Measurements from ENCODE around the gene CYP2C18. TPM values are rescaled to one million over a fixed set of nuclear protein-coding genes. Genes with fewer than 3 reads are reported as not detected.

Gene CYP2C18
- polyA plus RNA-seq, 1 donor (not counting 4 experiments of a cell fraction or from before 2014, with no cell fraction given) = 0.28 TPM

GRCh38 chr10:94757916-94758315 lies 74.4 kb downstream of the CYP2C18 start:
- no peak overlapping the region for H2AFZ ChIP-seq (ENCODE audit: control insufficient read depth, low read length)
- dilution Hi-C loops (cut with MboI; ENCODE audit: extremely low pct_ligation_motif_present, low sequenced_read_pairs) = no loop called here

GRCh38 chr10:94760586-94761178 lies 77.2 kb downstream of the CYP2C18 start:
- H3K27ac ChIP-seq (ENCODE audit: control insufficient read depth, insufficient read depth, low read length) = no peak overlapping the region
- no peaks in the 10 kb centered on the region for H3K9me3 ChIP-seq (ENCODE audit: control insufficient read depth, low read depth, low read length)
- H3K9me1 ChIP-seq (ENCODE audit: control insufficient read depth, extremely low read depth, insufficient read depth, low read length) = no peaks in the 10 kb centered on the region
- no peak overlapping the region for H3K9ac ChIP-seq (ENCODE audit: control insufficient read depth, extremely low read depth, insufficient read depth, low read length)
- H3K4me3 ChIP-seq (ENCODE audit: control insufficient read depth in 2 of 3, extremely low read depth in 1 of 3, insufficient read depth in 2 of 3, low read depth in 1 of 3, low read length in 3 of 3) = no peak overlapping the region
- H2AFZ ChIP-seq (ENCODE audit: control insufficient read depth, low read length) = no peak overlapping the region
- DNase-seq (ENCODE audit: low read depth, low spot score) (no peak), FAIRE-seq (no peak)
- no peak overlapping the region for H3K4me2 ChIP-seq (ENCODE audit: control insufficient read depth, extremely low read depth, insufficient read depth, low read depth, low read length)
- no peaks in the 10 kb centered on the region for H3K27me3 ChIP-seq (ENCODE audit: control insufficient read depth, extremely low read depth, insufficient read depth, low read length)
- no peaks in the 10 kb centered on the region for H3K4me1 ChIP-seq (ENCODE audit: control insufficient read depth, extremely low read depth, insufficient read depth, low read length)
- no peaks in the 10 kb centered on the region for H3K79me2 ChIP-seq (ENCODE audit: control insufficient read depth, insufficient read depth, low read length)
- TF ChIP-seq EZH2 (IDR thresholded peaks at IDR 0.05; ENCODE audit: low read length) (no peak), CTCF (optimal IDR thresholded peaks at IDR 0.05 in 1 of 3, IDR thresholded peaks at IDR 0.05 in 1 of 3, conservative IDR thresholded peaks at IDR 0.05 in 1 of 3; ENCODE audit: extremely low read depth in 1 of 3, insufficient read depth in 2 of 3, low read length in 3 of 3) (no peak)
- dilution Hi-C loops (cut with MboI; ENCODE audit: extremely low pct_ligation_motif_present, low sequenced_read_pairs) = no loop called here
- no peaks in the 10 kb centered on the region for H4K20me1 ChIP-seq (ENCODE audit: control insufficient read depth, extremely low read depth, insufficient read depth, low read length)
- H3K36me3 ChIP-seq (ENCODE audit: control insufficient read depth in 2 of 2, extremely low read depth in 1 of 2, insufficient read depth in 2 of 2, low read length in 2 of 2) = no peaks in the 10 kb centered on the region

More at GRCh38 chr10:94757916-94758315, 74.4 kb downstream of the CYP2C18 start:
- Histone ChIP-seq H3K79me2 (ENCODE audit: control insufficient read depth, insufficient read depth, low read length) (no peaks in the 10 kb centered on the region), H3K9me3 (ENCODE audit: control insufficient read depth, low read depth, low read length) (no peaks in the 10 kb centered on the region), H3K9me1 (ENCODE audit: control insufficient read depth, extremely low read depth, insufficient read depth, low read length) (no peaks in the 10 kb centered on the region), H3K27ac (ENCODE audit: control insufficient read depth, insufficient read depth, low read length) (no peak overlapping the region), H4K20me1 (ENCODE audit: control insufficient read depth, extremely low read depth, insufficient read depth, low read length) (no peaks in the 10 kb centered on the region), H3K9ac (ENCODE audit: control insufficient read depth, extremely low read depth, insufficient read depth, low read length) (no peak overlapping the region), H3K4me2 (ENCODE audit: control insufficient read depth, extremely low read depth, insufficient read depth, low read depth, low read length) (no peak overlapping the region), H3K36me3 (ENCODE audit: control insufficient read depth in 2 of 2, extremely low read depth in 1 of 2, insufficient read depth in 2 of 2, low read length in 2 of 2) (no peaks in the 10 kb centered on the region), H3K4me1 (ENCODE audit: control insufficient read depth, extremely low read depth, insufficient read depth, low read length) (no peaks in the 10 kb centered on the region), H3K27me3 (ENCODE audit: control insufficient read depth, extremely low read depth, insufficient read depth, low read length) (no peaks in the 10 kb centered on the region), H3K4me3 (ENCODE audit: control insufficient read depth in 2 of 3, extremely low read depth in 1 of 3, insufficient read depth in 2 of 3, low read depth in 1 of 3, low read length in 3 of 3) (no peak overlapping the region)
- TF ChIP-seq EZH2 (IDR thresholded peaks at IDR 0.05; ENCODE audit: low read length) (no peak), CTCF (optimal IDR thresholded peaks at IDR 0.05 in 1 of 3, IDR thresholded peaks at IDR 0.05 in 1 of 3, conservative IDR thresholded peaks at IDR 0.05 in 1 of 3; ENCODE audit: extremely low read depth in 1 of 3, insufficient read depth in 2 of 3, low read length in 3 of 3) (no peak)
- FAIRE-seq = no peak
- DNase-seq (ENCODE audit: low read depth, low spot score) = no peak
